Adrenal gland (tissue), 12 donors: ENCODE data around the gene CTDSPL. TPM values are rescaled to one million over a fixed set of nuclear protein-coding genes. Genes with fewer than 3 reads are reported as not detected.

Experiments used
- DNase-seq, 7 donors: peaks; one replicate each; pipeline ENCODE4 v3.0.0-alpha.2; 2019 to 2020
- H3K27ac ChIP-seq, 5 donors: fragments of 200-600 bp; sonication (generic) in 4 of 5; 1 replicate in 3 of 5; 2 replicates in 2 of 5; pipeline versions ENCODE4 v1.5.1 to v1.8.0; 2016 to 2020; ENCODE audit warnings: mild to moderate bottlenecking in 1 of 5
- H3K27me3 ChIP-seq: fragments of 200-600 bp; 2 replicates; pipeline ENCODE4 v1.8.0; 2021
- H3K36me3 ChIP-seq, 2 donors: fragments of 200-600 bp; replicated peaks in 1 of 2; 1 replicate in 1 of 2; 2 replicates in 1 of 2; pipeline versions ENCODE4 v1.5.1 to v1.8.0; 2018 to 2022
- H3K4me1 ChIP-seq, 2 donors: fragments of 200-600 bp; replicated peaks in 1 of 2; 1 replicate in 1 of 2; 2 replicates in 1 of 2; pipeline versions ENCODE4 v1.5.1 to v1.8.0; 2018 to 2021
- H3K4me3 ChIP-seq, 4 donors: fragments of 200-600 bp; sonication (generic) in 3 of 4; one replicate each; pipeline ENCODE4 v1.5.1; 2016 to 2018
- H3K9me3 ChIP-seq, 3 donors: fragments of 200-600 bp; sonication (generic) in 1 of 3; replicated peaks in 1 of 3; 1 replicate in 2 of 3; 2 replicates in 1 of 3; pipeline versions ENCODE4 v1.5.1 to v1.8.0; 2016 to 2021
- CTCF ChIP-seq, 6 experiments: fragments of 450-650 bp in 4 of 6; fragments of 200-600 bp in 2 of 6; sonication (generic) in 1 of 6; IDR thresholded peaks; 1 replicate in 5 of 6; 2 replicates in 1 of 6; pipeline versions ENCODE4 v1.5.1 to v1.8.0; 2016 to 2021; ENCODE audit warnings: antibody characterized with exemption in 6 of 6, mild to moderate bottlenecking in 2 of 6, moderate library complexity in 1 of 6
- POLR2A ChIP-seq, 2 donors: fragments of 450-650 bp; IDR thresholded peaks; one replicate each; pipeline ENCODE4 v1.6.1; 2017; ENCODE audit warnings: antibody characterized with exemption in 2 of 2, mild to moderate bottlenecking in 2 of 2, moderate library complexity in 1 of 2
- WGBS, 4 donors: extraction: QIAGEN DNeasy Blood & Tissue Kit in 2 of 4; methylation state at CpG; one replicate each; pipeline versions ENCODE4 v1.1.5 to v1.1.7; 2013 to 2017; 5-methylcytosine and 5-hydroxymethylcytosine counted together
- intact Hi-C, 2 donors: fragments of 100-400 bp; cut with DNase I; formaldehyde crosslinking; loops; one replicate each; pipeline versions ENCODE4 v1.14.1 to v1.15.0; 2022 to 2023
- polyA plus RNA-seq, 3 donors: library from polyadenylated mRNA; stranded (reverse); fragments of 200-250 nt in 2 of 3; fragments of 350-450 nt in 1 of 3; fragmentation: Illumina TruSeq in 1 of 3; extraction: RNeasy Lipid Tissue Mini Kit (QIAGEN cat#74804) in 1 of 3; gene quantifications; one replicate each; pipeline ENCODE4 v1.2.3, GENCODE V29; 2013 to 2014
- total RNA-seq, 9 donors: library from RNA; depleted of rRNA in 4 of 9; stranded (reverse); fragments of >200 nt in 4 of 9; fragments of 120-200 nt in 1 of 9; fragmentation: NEBNext Ultra II Directional in 1 of 9; extraction: Animal tissue kit (Norgen Biotek cat#: 25700) in 1 of 9; gene quantifications; one replicate each; pipeline versions ENCODE4 v1.1.0 to v1.2.4, GENCODE V29; 2013 to 2023
- donor health status: healthy with polysubstance abuse.
- donor health status: Bipolar disorder and iron deficiency.
- donor health status: DM: yes; HTN: yes; CAD: no.
- donor health status: DM: no; HTN: no; CAD: no.
- donor health status: DM: no; HTN: no; CAD: no.
- donor health status: DM: yes; HTN: yes; CAD: no.

The CTDSPL gene
- total and polyA plus RNA-seq, 12 donors, result 6.4 to 27.7 (median 16.0) TPM

- Histone ChIP-seq H3K4me1 (no peaks in the 10 kb centered on the region), H3K27ac (no peak overlapping the region), H3K36me3 (peaks cover 0 to 4% of the 10 kb centered on the region in 2 donors), H3K4me3 (no peak overlapping the region), H3K27me3 (no peaks in the 10 kb centered on the region), H3K9me3 (no peaks in the 10 kb centered on the region)
- TF ChIP-seq CTCF (IDR thresholded peaks at IDR 0.05) (no peak), POLR2A (IDR thresholded peaks at IDR 0.05) (no peak)
- intact Hi-C loops, result no loop called here
- WGBS, 4 donors, result 79 to 94% (median 83%) methylated on average over 7 of the region's 7 CpGs
- peak in 2 of 7 donors; percentile 9 to 49 for DNase-seq
Measured at GRCh38 chr3:37984051-37984450, 122.4 kb downstream of the CTDSPL start.

GRCh38 chr3:37984596-37984995 lies 122.9 kb downstream of the CTDSPL start:
- intact Hi-C loops, result no loop called here
- peak in 2 of 7 donors; percentile 8 to 31 for DNase-seq
- Histone ChIP-seq H3K27me3 (no peaks in the 10 kb centered on the region), H3K36me3 (peaks cover 0 to 4% of the 10 kb centered on the region in 2 donors), H3K27ac (no peak overlapping the region), H3K4me1 (no peaks in the 10 kb centered on the region), H3K4me3 (no peak overlapping the region), H3K9me3 (no peaks in the 10 kb centered on the region)
- TF ChIP-seq POLR2A (IDR thresholded peaks at IDR 0.05), result no peak
- TF ChIP-seq CTCF (IDR thresholded peaks at IDR 0.05), result no peak
- WGBS, 4 donors, result 87 to 100% (median 91%) methylated on average over 5 to 7 of the region's 7 CpGs

- Histone ChIP-seq H3K9me3 (no peaks in the 10 kb centered on the region), H3K27me3 (no peaks in the 10 kb centered on the region), H3K4me3 (no peak overlapping the region), H3K4me1 (no peaks in the 10 kb centered on the region), H3K27ac (no peak overlapping the region), H3K36me3 (peaks cover 0 to 4% of the 10 kb centered on the region in 2 donors)
- no peak for TF ChIP-seq CTCF (IDR thresholded peaks at IDR 0.05)
- TF ChIP-seq POLR2A (IDR thresholded peaks at IDR 0.05), result no peak
- DNase-seq, result peak in 3 of 7 donors; percentile 22 to 74 (median 57)
- WGBS, 4 donors, result 74 to 80% (median 79%) methylated on average over 8 of the region's 8 CpGs
- intact Hi-C loops, result no loop called here
Measured at GRCh38 chr3:37985637-37986320, 124.1 kb downstream of the CTDSPL start.

GRCh38 chr3:37986479-37987314 lies 125.0 kb downstream of the CTDSPL start:
- H3K4me1 ChIP-seq, result no peaks in the 10 kb centered on the region
- intact Hi-C loops, result no loop called here
- WGBS, 4 donors, result 84 to 92% (median 89%) methylated on average over 6 to 12 of the region's 12 CpGs
- DNase-seq, result peak in 3 of 7 donors; percentile 15 to 18 (median 15)
- no peak overlapping the region for H3K4me3 ChIP-seq
- H3K27ac ChIP-seq, result no peak overlapping the region
- TF ChIP-seq CTCF (IDR thresholded peaks at IDR 0.05) (no peak), POLR2A (IDR thresholded peaks at IDR 0.05) (no peak)
- no peaks in the 10 kb centered on the region for H3K27me3 ChIP-seq
- H3K36me3 ChIP-seq, result peaks cover 0 to 4% of the 10 kb centered on the region in 2 donors
- H3K9me3 ChIP-seq, result no peaks in the 10 kb centered on the region
